GM12878 (cell line): ENCODE measurements around the gene PIGL. TPM values are rescaled to one million over a fixed set of nuclear protein-coding genes. Genes with fewer than 3 reads are reported as not detected.

ENCODE experiments used
- ATAC-seq: fragments of 200-7000 bp; cut with Tn5 transposase; 3 replicates; pipeline ENCODE4 v1.9.1; 2020; ENCODE audit warnings: mild to moderate bottlenecking, moderate library complexity
- BruUV-seq: library from RNA; stranded (reverse); fragments of 400-500 nt; replicated peaks from 2 replicates; lab custom pipeline; 2021; lab: Mats Ljungman, UMichigan
- CTCF ChIA-PET: fragments of 300-600 bp; sonication (Branson Sonifier 250); formaldehyde crosslinking; extraction: SDS; loops from one replicate; lab custom pipeline; 2021; ENCODE audit warnings: inconsistent platforms; lab: Yijun Ruan, JAX
- POLR2A ChIA-PET: fragments of 350-600 bp; formaldehyde crosslinking; extraction: SDS; loops from one replicate; lab custom pipeline; 2021; ENCODE audit warnings: inconsistent platforms; lab: Charles Lee
- RAD21 ChIA-PET: fragments of 300-600 bp; sonication (Branson Sonifier 250); formaldehyde crosslinking; loops from one replicate; lab custom pipeline; 2023; ENCODE audit warnings: antibody characterized with exemption; ENCODE audit not compliant: unreplicated experiment; lab: Charles Lee
- SMC1A ChIA-PET: fragments of 300-600 bp; sonication (Branson Sonifier 250); formaldehyde crosslinking; loops from one replicate; lab custom pipeline; 2023; ENCODE audit not compliant: unreplicated experiment, uncharacterized antibody; lab: Charles Lee
- DNase-seq: peaks from one replicate; pipeline ENCODE4 v3.0.0-alpha.2; 2011; ENCODE audit warnings: low read depth, low spot score
- FAIRE-seq: peaks from 3 replicates; lab custom pipeline; 2011; peaks lifted over from hg19 to GRCh38; lab: Jason Lieb, UNC
- H2AFZ ChIP-seq: 2 replicates; pipeline ENCODE4 v1.6.0; 2011; ENCODE audit warnings: low read depth, low read length, control low read depth; ENCODE audit not compliant: control insufficient read depth
- H3K27ac ChIP-seq: 2 replicates; pipeline ENCODE4 v1.5.1; 2011; ENCODE audit warnings: control low read depth; ENCODE audit not compliant: control insufficient read depth, insufficient read depth
- H3K27me3 ChIP-seq, 2 experiments: replicated peaks in 1 of 2; 2 replicates each; pipeline versions ENCODE4 v1.6.0 to v1.6.1; 2011; ENCODE audit warnings: low read length in 1 of 2; ENCODE audit not compliant: control insufficient read depth in 2 of 2, insufficient read depth in 2 of 2
- H3K36me3 ChIP-seq, 2 experiments: 2 replicates each; pipeline ENCODE4 v1.5.1; 2011; ENCODE audit warnings: low read length in 1 of 2; ENCODE audit not compliant: control insufficient read depth in 2 of 2, insufficient read depth in 2 of 2
- H3K4me1 ChIP-seq: 2 replicates; pipeline ENCODE4 v1.6.1; 2011; ENCODE audit warnings: mild to moderate bottlenecking, low read length, moderate library complexity, mixed read lengths; ENCODE audit not compliant: control insufficient read depth, insufficient read depth
- H3K4me2 ChIP-seq: 2 replicates; pipeline ENCODE4 v1.6.0; 2011; ENCODE audit warnings: control low read depth; ENCODE audit not compliant: control insufficient read depth, insufficient read depth
- H3K4me3 ChIP-seq: fragments of 200-600 bp; sonication (generic); 2 replicates; pipeline ENCODE4 v1.5.1; 2016
- H3K79me2 ChIP-seq: 2 replicates; pipeline ENCODE4 v1.6.0; 2011; ENCODE audit warnings: low read length; ENCODE audit not compliant: control insufficient read depth, insufficient read depth
- H3K9ac ChIP-seq: 2 replicates; pipeline ENCODE4 v1.8.0; 2011; ENCODE audit warnings: low read length, control low read depth, mixed read lengths; ENCODE audit not compliant: control insufficient read depth, insufficient read depth
- H3K9me3 ChIP-seq: replicated peaks from 3 replicates; pipeline ENCODE4 v1.5.1; 2011; ENCODE audit warnings: mild to moderate bottlenecking, low read length; ENCODE audit not compliant: control insufficient read depth, insufficient read depth
- H4K20me1 ChIP-seq: 2 replicates; pipeline ENCODE4 v1.6.0; 2011; ENCODE audit not compliant: control insufficient read depth, insufficient read depth
- CHD4 ChIP-seq: fragments of 200-600 bp; sonication (generic); IDR thresholded peaks from 2 replicates; pipeline ENCODE4 v1.6.1; 2016; ENCODE audit warnings: mild to moderate bottlenecking
- EED ChIP-seq: sonication (generic); IDR thresholded peaks from 2 replicates; pipeline ENCODE4 v1.6.1; 2016; ENCODE audit warnings: antibody characterized with exemption, low read depth
- ETV6 ChIP-seq, 2 experiments: fragments of 450-650 bp in 1 of 2; IDR thresholded peaks in 1 of 2; conservative IDR thresholded peaks in 1 of 2; 2 replicates each; pipeline ENCODE4 v1.6.1; 2014; ENCODE audit warnings: antibody characterized with exemption in 1 of 2, borderline replicate concordance in 1 of 2, low read depth in 1 of 2, mild to moderate bottlenecking in 1 of 2, moderate library complexity in 1 of 2
- JUNB ChIP-seq: IDR thresholded peaks from 2 replicates; pipeline ENCODE4 v1.6.1; 2016; ENCODE audit warnings: antibody characterized with exemption, mild to moderate bottlenecking
- KAT2A ChIP-seq: conservative IDR thresholded peaks from 2 replicates; pipeline ENCODE4 v1.6.1; 2011; ENCODE audit warnings: low read depth, low read length; ENCODE audit not compliant: control insufficient read depth
- MEF2B ChIP-seq: fragments of 450-650 bp; IDR thresholded peaks from 2 replicates; pipeline ENCODE4 v1.6.1; 2018; ENCODE audit warnings: mild to moderate bottlenecking, moderate library complexity; ENCODE audit not compliant: partially characterized antibody, poor library complexity, severe bottlenecking
- MXI1 ChIP-seq: fragments of 150-350 bp; IDR thresholded peaks from 2 replicates; pipeline ENCODE4 v1.6.1; 2011; ENCODE audit warnings: low read depth, mild to moderate bottlenecking, inconsistent platforms, low read length, improper control_type of control experiment
- RAD51 ChIP-seq: fragments of 450-650 bp; IDR thresholded peaks from 2 replicates; pipeline ENCODE4 v1.6.1; 2016; ENCODE audit warnings: moderate library complexity, mild to moderate bottlenecking, inconsistent platforms
- SMAD5 ChIP-seq: IDR thresholded peaks from 2 replicates; pipeline ENCODE4 v1.6.1; 2016; ENCODE audit warnings: antibody characterized with exemption, low read depth
- TCF12 ChIP-seq: IDR thresholded peaks from 2 replicates; pipeline ENCODE4 v1.6.1; 2011; ENCODE audit warnings: low read depth, mild to moderate bottlenecking, low read length
- ZNF274 ChIP-seq: IDR thresholded peaks from one replicate; pipeline ENCODE4 v1.8.0; 2011; ENCODE audit not compliant: insufficient read length, insufficient read depth
- WGBS: methylation state at CpG from one replicate; pipeline ENCODE4 v1.1.6; 2016; ENCODE audit warnings: low lambda C conversion rate; ENCODE audit not compliant: insufficient replicate concordance, insufficient coverage; ENCODE audit errors: missing lambda C conversion rate; 5-methylcytosine and 5-hydroxymethylcytosine counted together
- in situ Hi-C: fragments of 300-500 bp; cut with MboI; formaldehyde crosslinking; loops from 9 replicates; pipeline ENCODE4 v1.14.3; 2018; ENCODE audit warnings: mixed read lengths
- intact Hi-C: fragments of 100-400 bp; cut with micrococcal nuclease; formaldehyde crosslinking; loops from one replicate; pipeline ENCODE4 v1.14.2; 2022; ENCODE audit not compliant: unreplicated experiment
- polyA plus RNA-seq, 11 experiments: library from polyadenylated mRNA; depleted of rRNA in 4 of 11; unstranded in 6 of 11; stranded (reverse) in 5 of 11; fragments of >200 nt; fragmentation: Nextera tagmentation in 4 of 11; fragmentation: Illumina TruSeq in 1 of 11; extraction: Ambion mirVana in 4 of 11; extraction: Trizol in 1 of 11; gene quantifications; 1 replicate in 1 of 11; 2 replicates in 10 of 11; pipeline versions ENCODE4 v1.2.1 to v1.2.3, GENCODE V29; 2011 to 2016; ENCODE audit warnings: inconsistent platforms in 2 of 11, missing spikeins in 2 of 11, low read depth in 1 of 11
- total RNA-seq, 4 experiments: library from RNA; depleted of rRNA in 3 of 4; stranded (reverse); fragments of >200 nt in 3 of 4; fragmentation: Illumina TruSeq in 1 of 4; extraction: Trizol in 1 of 4; gene quantifications; 2 replicates each; pipeline versions ENCODE4 v1.2.1 to v1.2.3, GENCODE V29; 2013 to 2021
- TF ChIP-seq, protein P1 (sequence below): fragments of 450-650 bp; IDR thresholded peaks from 2 replicates; pipeline ENCODE4 v1.6.1; 2014; ENCODE audit warnings: mild to moderate bottlenecking
- TF ChIP-seq, protein P2 (sequence below), 3 experiments: IDR thresholded peaks in 2 of 3; conservative IDR thresholded peaks in 1 of 3; 2 replicates each; pipeline ENCODE4 v1.5.1; 2011; ENCODE audit warnings: low read depth in 3 of 3, low read length in 3 of 3, mild to moderate bottlenecking in 3 of 3, control low read depth in 2 of 3, moderate library complexity in 2 of 3, inconsistent platforms in 1 of 3, mixed read lengths in 1 of 3; ENCODE audit not compliant: control insufficient read depth in 2 of 3, insufficient read depth in 1 of 3; ENCODE audit errors: extremely low read depth in 1 of 3

PIGL gene
- total and polyA plus RNA-seq, 10 of the 15 experiments (the other 5 are each of a cell fraction or from before 2014, with no cell fraction given) = 25.9 to 52.5 (median 30.2) TPM

DNA sequence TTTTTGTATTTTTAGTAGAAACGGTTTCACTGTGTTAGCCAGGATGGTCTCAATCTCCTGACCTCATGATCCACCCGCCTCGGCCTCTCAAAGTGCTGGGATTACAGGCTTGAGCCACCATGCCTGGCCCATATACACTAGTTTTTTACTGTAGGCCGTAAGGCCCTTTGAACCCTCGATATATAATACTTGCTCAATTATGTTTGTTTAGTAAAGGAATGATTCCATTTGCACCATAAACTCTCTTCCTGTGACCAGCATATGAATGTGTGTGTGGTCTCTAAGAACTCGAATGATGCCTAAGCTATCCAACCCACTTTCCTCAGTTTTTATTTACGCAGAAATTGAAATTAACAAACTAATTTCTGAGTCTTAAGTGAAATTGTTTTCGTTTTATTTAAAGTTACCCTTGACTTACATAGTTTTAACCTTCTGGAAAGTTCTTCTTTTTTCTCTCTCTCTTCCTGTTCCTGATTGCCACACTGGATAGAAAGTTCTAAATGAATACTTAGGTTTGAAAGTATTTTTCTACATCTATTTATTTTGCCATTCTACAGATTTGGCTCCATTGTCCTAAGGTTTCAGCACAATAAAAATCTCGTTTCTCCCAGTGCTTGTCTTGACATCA, 37.9 kb downstream of the PIGL start (continued):
- TF ChIP-seq ZNF274 (no peak), TCF12 (no peak), KAT2A (no peak), EED (no peak)

DNA sequence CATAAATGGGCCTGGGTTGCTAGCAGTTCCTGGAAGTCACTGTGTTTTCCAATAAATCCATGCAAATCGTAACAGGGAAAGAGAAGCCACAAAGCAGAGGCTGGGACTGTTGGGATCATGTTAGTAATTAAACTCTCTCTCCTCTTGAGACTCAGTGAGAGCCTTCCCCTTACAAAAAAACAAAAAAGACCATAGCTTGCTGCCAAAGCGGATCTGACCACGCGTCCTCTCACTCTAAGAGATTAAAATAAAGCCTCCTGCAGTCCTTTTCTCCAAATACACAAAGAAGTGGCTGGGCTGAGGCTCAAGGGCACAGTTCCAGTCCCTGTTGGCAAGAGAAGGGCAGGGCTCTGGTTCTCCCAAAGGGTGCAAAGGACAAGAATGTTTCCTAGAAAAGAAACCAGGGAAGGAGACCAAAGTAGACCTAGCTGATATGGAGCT, 38.5 kb downstream of the PIGL start:
- H3K27me3 ChIP-seq = no peaks in the 10 kb centered on the region
- intact Hi-C loops (no loop called here), in situ Hi-C loops (no loop called here)
- no peak overlapping the region for H3K9ac ChIP-seq
- SMC1A ChIA-PET = no interaction called here
- POLR2A ChIA-PET = interaction anchor here (0.7 kb wide), 1 partner anchor 50 kb away, joined by 3 read pairs; no protein-coding TSS in a partner anchor
- peaks cover 8% of the 10 kb centered on the region; the same call in 2 of the 3 replicates for H3K9me3 ChIP-seq
- CTCF ChIA-PET = no interaction called here
- no peak overlapping the region for H3K4me3 ChIP-seq
- DNase-seq = no peak
- H3K4me1 ChIP-seq = no peaks in the 10 kb centered on the region
- no peaks in the 10 kb centered on the region for H3K79me2 ChIP-seq
- H2AFZ ChIP-seq = no peak overlapping the region
- H3K27ac ChIP-seq = no peak overlapping the region
- H3K36me3 ChIP-seq = peaks cover 0 to 3% of the 10 kb centered on the region in 2 experiments; a peak in 1 of 4 replicates
- no TSS peak for BruUV-seq
- ATAC-seq = no peak
- no peak overlapping the region for H3K4me2 ChIP-seq
- no peak for FAIRE-seq
- WGBS = 94% methylated on average over 4 of the region's 4 CpGs
- RAD21 ChIA-PET = no interaction called here
- no peaks in the 10 kb centered on the region for H4K20me1 ChIP-seq
- no peak for TF ChIP-seq CHD4

- ATAC-seq = no peak
- Histone ChIP-seq H3K4me3 (no peak overlapping the region), H3K9ac (no peak overlapping the region), H3K36me3 (peaks cover 0 to 3% of the 10 kb centered on the region in 2 experiments; a peak in 1 of 4 replicates), H3K27me3 (no peaks in the 10 kb centered on the region), H3K27ac (no peak overlapping the region), H3K9me3 (peaks cover 8% of the 10 kb centered on the region; the same call in 2 of the 3 replicates), H2AFZ (no peak overlapping the region), H3K4me1 (no peaks in the 10 kb centered on the region), H3K4me2 (no peak overlapping the region), H3K79me2 (no peaks in the 10 kb centered on the region), H4K20me1 (no peaks in the 10 kb centered on the region)
- no peak for DNase-seq
- no peak for FAIRE-seq
- 75% methylated on average over 1 of the region's 1 CpG for WGBS
- BruUV-seq = no TSS peak
- ChIA-PET POLR2A (no interaction called here), RAD21 (no interaction called here), CTCF (no interaction called here), SMC1A (interaction anchor here (0.7 to 1.3 kb wide), 2 partner anchors 9 to 373 kb away, joined by 3 to 4 read pairs; no protein-coding TSS in a partner anchor)
- intact Hi-C loops (no loop called here), in situ Hi-C loops (no loop called here)
- no peak for TF ChIP-seq MEF2B
- TF ChIP-seq, protein P1, sequence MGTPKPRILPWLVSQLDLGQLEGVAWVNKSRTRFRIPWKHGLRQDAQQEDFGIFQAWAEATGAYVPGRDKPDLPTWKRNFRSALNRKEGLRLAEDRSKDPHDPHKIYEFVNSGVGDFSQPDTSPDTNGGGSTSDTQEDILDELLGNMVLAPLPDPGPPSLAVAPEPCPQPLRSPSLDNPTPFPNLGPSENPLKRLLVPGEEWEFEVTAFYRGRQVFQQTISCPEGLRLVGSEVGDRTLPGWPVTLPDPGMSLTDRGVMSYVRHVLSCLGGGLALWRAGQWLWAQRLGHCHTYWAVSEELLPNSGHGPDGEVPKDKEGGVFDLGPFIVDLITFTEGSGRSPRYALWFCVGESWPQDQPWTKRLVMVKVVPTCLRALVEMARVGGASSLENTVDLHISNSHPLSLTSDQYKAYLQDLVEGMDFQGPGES = no peak
- TF ChIP-seq ETV6 (conservative IDR thresholded peaks at IDR 0.05 in 1 of 2, IDR thresholded peaks at IDR 0.05 in 1 of 2; ENCODE audit: borderline replicate concordance in 1 of 2, low read depth in 1 of 2) = no peak
- TF ChIP-seq RAD51 = no peak
- no peak for TF ChIP-seq JUNB
- no peak for TF ChIP-seq MXI1
- no peak for TF ChIP-seq SMAD5
- TF ChIP-seq, protein P2, sequence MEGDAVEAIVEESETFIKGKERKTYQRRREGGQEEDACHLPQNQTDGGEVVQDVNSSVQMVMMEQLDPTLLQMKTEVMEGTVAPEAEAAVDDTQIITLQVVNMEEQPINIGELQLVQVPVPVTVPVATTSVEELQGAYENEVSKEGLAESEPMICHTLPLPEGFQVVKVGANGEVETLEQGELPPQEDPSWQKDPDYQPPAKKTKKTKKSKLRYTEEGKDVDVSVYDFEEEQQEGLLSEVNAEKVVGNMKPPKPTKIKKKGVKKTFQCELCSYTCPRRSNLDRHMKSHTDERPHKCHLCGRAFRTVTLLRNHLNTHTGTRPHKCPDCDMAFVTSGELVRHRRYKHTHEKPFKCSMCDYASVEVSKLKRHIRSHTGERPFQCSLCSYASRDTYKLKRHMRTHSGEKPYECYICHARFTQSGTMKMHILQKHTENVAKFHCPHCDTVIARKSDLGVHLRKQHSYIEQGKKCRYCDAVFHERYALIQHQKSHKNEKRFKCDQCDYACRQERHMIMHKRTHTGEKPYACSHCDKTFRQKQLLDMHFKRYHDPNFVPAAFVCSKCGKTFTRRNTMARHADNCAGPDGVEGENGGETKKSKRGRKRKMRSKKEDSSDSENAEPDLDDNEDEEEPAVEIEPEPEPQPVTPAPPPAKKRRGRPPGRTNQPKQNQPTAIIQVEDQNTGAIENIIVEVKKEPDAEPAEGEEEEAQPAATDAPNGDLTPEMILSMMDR (IDR thresholded peaks at IDR 0.05 in 2 of 3, conservative IDR thresholded peaks at IDR 0.05 in 1 of 3; ENCODE audit: control insufficient read depth in 2 of 3, extremely low read depth in 1 of 3, insufficient read depth in 1 of 3, low read depth in 3 of 3, low read length in 3 of 3) = no peak
Measured at GRCh38 chr17:16258901-16259300, 41.9 kb downstream of the PIGL start.
